Right hindlimb (tissue), 1 donor: ENCODE measurements around the gene KRT4.
"Not testable (repeated sequence)": the region's sequence is repeated elsewhere in the genome, so short reads cannot be mapped to it uniquely, and the experiment has no call there.

ENCODE experiments used
- DNase-seq: peaks from one replicate; pipeline ENCODE4 v3.0.0-alpha.2; 2018

Gene KRT4

GRCh38 chr12:52813885-52814709 is at the start of gene KRT4:
Gene KRT4 (minus strand): TSS chr12:52814116. CDS start chr12:52814058, 58 bp downstream.
- DNase-seq: no peak

- DNase-seq: no peak
These were observed 48.1 kb upstream of the KRT4 start for GRCh38 chr12:52862023-52862422.

- DNase-seq: no peak
These were observed 47.6 kb upstream of the KRT4 start for GRCh38 chr12:52861511-52861910.

DNA sequence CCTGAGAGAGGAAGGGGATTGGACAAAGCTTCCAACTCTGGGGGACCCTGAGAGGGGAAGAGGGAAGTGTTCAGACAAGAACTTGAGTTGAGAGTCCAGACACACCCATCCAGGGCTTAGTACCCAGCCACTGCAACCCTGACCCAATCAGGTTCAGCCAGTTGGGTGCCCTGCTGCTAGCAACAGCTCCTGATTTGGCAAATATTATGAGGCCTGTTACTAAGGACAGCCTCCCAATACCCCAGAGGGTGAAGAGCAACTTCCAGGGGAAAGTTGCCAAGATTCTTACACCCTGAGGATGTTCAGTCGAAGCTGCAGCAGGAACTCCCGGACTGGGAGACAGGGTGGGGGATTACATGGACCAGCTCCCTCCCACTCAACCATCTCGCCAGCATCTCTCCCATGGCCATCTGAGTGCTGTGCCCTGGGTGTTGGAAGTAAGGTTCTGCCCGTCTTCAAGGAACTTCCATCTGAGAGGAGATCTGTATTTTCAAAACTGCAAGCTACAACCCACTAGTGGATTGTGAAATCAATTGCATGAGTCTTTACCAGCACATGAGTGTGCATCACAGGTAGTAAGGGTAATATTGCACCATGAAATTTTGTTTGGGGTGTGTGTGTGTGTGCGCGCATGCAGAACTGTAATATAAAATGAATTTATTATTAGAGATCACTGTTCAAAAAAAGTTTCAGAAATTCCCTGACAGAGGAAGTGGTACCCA is 46.3 kb upstream of the KRT4 start:
- DNase-seq: no peak

DNA sequence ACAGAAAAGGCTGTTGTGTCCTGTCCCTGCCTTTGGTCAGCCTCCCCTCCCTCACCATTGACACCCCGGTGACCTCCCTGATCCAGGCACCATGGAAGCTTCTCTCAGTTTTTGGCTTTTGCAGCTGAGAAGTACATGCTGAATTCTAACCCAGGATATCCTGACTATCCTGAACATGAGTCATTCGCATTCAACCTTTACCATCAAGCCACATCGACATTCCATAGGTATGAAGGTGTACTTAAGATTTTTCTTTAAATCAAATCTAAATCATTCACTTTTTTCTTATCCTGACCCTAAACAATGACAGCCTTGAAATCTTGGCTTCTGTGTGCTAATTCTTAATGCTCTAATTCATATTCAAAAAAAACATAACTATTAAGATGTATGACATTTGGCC is 43.6 kb upstream of the KRT4 start:
- no peak for DNase-seq

GRCh38 chr12:52856787-52857186 is 42.9 kb upstream of the KRT4 start:
- no peak for DNase-seq

DNA sequence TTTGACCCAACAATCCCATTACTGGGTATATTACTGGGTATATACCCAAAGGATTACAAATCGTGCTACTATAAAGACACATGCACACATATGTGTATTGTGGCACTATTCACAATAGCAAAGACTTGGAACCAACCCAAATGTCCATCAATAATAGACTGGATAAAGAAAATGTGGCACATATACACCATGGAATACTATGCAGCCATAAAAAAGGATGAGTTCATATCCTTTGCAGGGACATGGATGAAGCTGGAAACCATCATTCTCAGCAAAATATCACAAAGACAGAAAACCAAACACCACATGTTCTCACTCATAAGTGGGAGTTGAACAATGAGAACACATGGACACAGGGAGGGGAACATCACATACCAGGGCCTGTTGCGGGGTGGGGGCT is 42.2 kb upstream of the KRT4 start:
- not testable (repeated sequence) for DNase-seq

GRCh38 chr12:52851787-52852186 is 37.9 kb upstream of the KRT4 start:
- DNase-seq: no peak

DNA sequence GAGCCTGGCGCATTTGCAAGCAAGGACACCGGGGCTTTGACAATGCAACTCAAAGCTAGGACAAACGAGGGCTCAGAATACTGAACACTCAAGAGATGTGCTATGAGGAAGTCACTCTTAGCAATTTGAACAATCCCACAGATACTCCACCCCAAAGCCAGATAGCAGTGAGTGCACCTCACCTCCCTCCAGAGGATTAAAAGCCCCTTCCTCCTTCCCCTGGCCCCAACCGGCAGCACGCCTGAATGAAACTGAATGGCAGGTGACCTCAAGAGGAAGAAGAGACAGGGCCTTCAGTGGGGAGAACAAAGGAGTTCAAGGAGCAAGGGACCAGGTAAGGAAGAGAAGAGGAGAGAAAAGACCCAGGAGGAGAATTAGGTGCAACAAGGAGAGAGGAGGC is 36.8 kb upstream of the KRT4 start:
- no peak for DNase-seq

GRCh38 chr12:52849511-52849910 is 35.6 kb upstream of the KRT4 start:
- no peak for DNase-seq

- DNase-seq: no peak
These were observed 34.8 kb upstream of the KRT4 start, which contains the start of gene KRT78 for GRCh38 chr12:52848661-52849255. Gene KRT78 (minus strand): TSS chr12:52848994. CDS start chr12:52848930, 64 bp downstream.

DNA sequence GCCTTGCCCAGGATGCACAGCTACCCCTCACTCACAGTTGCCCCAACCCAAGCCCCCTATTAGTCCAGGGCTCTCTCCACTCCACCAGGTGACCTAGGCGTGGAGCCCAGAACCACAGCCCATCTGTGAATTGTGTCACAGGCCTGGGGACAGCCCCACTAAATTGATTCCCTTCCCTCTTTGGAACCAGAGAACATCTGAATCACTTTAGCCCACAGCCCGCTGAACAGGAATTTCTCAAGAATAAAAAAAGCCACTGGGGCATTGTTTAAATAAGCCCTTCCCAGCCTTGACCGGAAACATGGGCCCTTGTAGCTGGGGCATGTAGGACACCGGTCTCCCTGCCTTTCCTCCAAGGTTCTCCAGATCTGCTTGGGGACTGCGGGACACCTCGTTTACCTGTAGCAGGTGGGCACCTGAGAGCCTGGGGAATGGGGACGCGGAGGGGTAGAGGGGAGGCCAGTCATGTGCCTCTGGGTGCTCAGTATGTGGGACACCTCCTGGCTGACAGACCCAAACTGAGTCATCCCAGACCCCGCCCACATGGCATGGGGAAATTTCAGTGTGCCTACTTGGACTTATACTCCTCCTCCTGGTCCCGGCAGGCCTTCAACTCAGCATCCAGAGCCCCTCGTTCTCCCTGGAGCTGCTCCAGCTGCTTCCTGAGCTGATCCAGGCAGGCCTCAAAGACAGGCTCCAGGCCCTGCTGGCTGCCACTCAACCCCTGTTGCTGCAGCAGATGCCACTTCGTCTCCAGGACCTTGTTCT is 33.6 kb upstream of the KRT4 start:
- no peak for DNase-seq

DNA sequence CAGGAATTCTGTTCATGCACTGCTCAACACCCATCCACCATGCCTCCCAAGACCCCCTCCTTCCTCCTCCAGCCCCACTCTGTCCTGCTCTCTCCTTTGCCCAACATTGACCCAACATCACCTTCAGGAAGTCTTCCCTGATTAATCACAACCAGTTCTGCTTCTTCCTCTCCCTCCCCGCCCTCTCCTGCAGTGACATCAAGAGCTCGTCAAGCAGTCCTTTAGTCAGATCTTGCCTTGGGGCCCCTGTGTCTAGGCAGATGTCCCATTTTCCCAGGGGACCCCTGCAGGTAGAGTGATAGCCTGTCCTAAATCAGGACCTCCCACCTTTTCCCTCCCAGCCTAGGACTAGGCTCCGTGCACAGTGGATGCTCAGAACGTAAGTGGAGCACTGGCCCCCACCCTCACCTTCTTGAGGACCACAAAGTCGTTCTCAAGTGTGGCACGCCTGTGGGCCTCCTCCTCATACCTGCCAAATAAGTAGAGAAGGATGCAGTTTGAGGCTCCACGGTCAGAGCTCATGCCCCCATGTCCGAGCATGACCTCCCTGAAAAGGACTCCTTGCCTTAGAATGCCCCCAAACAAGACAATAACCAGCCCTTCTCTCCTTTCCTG is 32.5 kb upstream of the KRT4 start:
- no peak for DNase-seq

DNA sequence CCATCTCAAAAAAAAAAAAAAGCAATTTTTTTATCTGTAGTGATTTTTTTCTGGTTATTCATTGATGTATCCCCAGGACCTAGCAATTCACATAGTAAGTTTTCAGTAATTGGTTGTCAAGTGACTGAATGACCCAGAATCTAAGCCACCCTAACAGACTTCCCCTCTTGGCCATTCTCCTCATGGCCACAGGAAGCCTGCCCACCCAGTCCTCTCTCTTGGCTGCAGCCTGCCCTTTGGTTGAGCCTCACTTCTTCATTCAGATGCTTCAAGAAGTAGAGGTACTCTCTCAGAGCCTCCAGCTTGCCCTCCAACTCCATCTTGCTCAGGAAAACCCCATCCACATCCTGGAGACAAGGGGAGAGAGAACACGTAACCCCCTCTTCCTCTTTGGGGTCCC is 32.0 kb upstream of the KRT4 start:
- no peak for DNase-seq

GRCh38 chr12:52844386-52844785 is 30.5 kb upstream of the KRT4 start:
- DNase-seq: no peak

DNA sequence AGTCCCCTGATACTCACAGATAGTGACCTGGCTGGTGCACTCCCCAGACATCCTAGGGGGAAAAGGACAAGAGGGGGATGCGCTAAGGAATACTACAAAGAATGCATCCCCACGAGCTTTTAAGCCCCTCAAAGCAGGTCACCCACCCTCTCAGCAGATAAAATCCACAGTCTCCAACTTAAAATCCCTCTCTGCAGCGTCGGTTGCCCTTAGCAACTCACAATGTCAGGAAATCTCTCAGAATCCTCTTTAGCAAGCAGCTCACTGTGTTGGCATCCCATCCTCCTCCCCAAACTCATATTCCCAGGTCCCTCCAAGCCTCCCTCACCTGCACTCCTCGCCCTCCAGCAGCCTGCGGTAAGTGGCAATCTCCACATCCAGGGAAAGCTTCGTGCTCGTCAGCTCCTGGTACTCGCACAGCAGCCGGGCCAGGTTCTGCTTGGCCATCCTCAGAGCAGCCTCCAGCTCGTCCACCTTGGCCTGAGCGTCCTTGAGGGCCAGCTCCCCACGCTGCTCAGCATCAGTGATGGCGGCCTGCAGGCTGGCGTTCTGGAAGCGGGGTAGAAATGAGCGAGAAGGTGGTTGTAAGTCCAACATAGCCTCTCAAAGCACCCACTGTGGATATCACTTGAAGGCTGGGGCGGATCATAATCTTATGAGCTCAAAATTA is 25.7 kb upstream of the KRT4 start:
- no peak for DNase-seq

DNA sequence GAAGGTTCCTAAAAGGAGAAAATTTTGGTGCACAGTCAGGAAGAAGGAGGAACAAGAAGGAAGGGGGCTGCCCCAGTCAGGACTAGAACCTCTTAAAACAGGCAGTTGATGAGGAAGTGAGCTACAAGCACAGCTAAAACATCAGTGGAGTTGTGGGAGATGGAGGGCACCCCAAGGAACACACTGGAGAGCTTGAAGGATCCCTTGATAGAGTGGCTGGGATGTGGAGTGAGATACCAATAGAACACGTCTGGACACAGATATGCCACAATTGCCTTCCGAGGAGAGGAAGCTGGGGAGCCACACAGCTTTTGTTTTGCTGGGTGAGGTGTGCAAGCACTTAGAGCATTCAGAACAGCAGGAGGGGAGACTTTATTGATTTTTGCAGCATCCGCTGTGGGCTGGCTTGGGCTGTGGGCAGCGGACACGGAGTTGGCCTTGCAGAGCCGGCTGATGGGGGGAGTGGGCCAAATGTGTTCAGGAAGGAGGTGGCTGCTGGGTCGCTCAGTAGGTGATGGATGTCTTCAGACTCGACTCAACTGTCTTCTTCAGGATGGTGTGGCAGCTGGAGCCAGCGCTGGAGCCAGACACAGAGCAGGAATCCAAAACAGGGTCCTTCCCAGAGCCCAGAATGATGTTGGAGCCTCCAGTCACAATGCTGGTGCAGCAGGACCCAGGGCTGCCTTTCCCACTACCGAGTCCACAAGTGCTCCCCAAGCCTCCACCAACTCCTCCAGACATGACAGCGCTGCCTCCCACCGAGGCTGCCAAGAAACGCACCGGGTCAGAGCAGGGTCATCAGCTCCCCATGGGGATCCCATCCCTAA is 24.9 kb upstream of the KRT4 start:
- no peak for DNase-seq

DNA sequence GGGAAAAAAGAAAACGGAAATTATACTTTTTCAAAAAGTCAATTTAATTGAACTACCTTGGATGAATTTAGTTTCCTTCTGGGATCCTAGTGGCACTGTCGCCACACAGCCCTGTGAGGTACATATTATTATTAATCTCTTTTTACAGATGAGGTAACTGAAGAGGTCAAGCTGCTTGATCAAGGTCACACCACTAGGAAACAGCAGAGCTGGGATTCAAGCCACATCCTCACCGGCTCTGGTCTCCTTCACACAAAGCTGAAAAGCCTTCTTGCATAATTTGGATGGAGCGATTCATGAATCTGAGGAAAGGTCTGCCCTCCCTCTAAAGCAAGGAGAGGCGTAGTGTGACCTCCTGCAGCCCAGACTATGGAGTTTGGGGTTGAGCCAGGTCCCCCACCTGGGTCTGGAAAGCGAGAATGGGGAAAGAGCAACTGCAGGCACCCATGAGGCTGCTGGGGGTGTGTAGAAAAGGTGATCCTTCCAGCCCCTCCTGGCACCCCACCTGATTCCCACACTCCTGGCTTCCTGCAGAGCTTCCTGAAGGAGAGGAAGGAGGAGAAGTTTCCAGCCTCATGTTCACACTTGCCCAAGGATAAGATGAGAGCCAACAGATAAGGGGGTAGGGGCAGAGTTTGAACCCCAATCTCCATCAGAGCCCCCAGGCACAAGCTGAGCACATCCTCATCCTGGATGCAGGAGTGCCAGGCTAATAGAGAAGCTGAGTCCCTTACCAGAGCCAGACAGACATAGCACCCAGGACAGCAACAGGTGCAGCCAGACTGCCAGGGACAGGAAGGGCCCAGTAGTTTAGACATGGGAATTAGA is 24.1 kb upstream of the KRT4 start:
- DNase-seq: no peak

DNA sequence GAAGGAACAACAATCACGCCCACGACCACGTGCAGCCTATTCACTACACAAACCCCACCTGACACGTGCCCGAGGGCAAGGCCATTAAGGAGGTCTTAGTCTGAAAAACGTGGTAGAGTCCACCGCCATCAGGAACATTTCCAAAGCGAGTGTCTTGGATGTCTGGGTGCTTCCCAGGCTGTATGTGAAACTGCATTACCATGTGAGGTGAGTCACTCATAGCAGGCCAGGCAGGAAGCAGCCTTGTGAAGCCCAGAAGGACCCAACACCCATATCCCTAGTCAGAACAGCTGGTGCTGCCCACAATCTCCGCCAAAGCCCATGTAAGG is 23.5 kb upstream of the KRT4 start:
- DNase-seq: no peak
